PC-9 (cell line): ENCODE measurements around the gene COL10A1. TPM values are rescaled to one million over a fixed set of nuclear protein-coding genes. Genes with fewer than 3 reads are reported as not detected.

ENCODE experiments used
- BruUV-seq: library from RNA; stranded (reverse); fragments of 400-500 nt; replicated peaks from 2 replicates; lab custom pipeline; 2021; lab: Mats Ljungman, UMichigan
- CTCF ChIA-PET: fragments of 300-600 bp; sonication (Branson Sonifier 250); formaldehyde crosslinking; loops from one replicate; lab custom pipeline; 2022; ENCODE audit warnings: antibody characterized with exemption; lab: Charles Lee
- POLR2A ChIA-PET: fragments of 300-600 bp; sonication (Branson Sonifier 250); formaldehyde crosslinking; loops from one replicate; lab custom pipeline; 2022; ENCODE audit warnings: antibody characterized with exemption; ENCODE audit not compliant: unreplicated experiment; lab: Charles Lee
- DNase-seq, 2 experiments: peaks; one replicate each; pipeline versions ENCODE4 v3.0.0 to v3.0.0-alpha.2; 2015 to 2022; ENCODE audit warnings: mixed read lengths in 1 of 2
- H2AFZ ChIP-seq: fragments of 200-600 bp; sonication (generic); 2 replicates; pipeline ENCODE4 v1.8.1; 2017; ENCODE audit warnings: antibody characterized with exemption
- H3F3A ChIP-seq: fragments of 200-600 bp; sonication (generic); 2 replicates; pipeline ENCODE4 v1.8.1; 2017; ENCODE audit warnings: antibody characterized with exemption, mild to moderate bottlenecking, low read depth; ENCODE audit not compliant: insufficient read depth
- H3K27ac ChIP-seq: fragments of 200-600 bp; sonication (generic); 2 replicates; pipeline ENCODE4 v1.6.1; 2016; ENCODE audit warnings: mixed run types
- H3K27me3 ChIP-seq: fragments of 200-600 bp; sonication (generic); 2 replicates; pipeline ENCODE4 v1.6.1; 2016; ENCODE audit warnings: low read depth, mixed run types; ENCODE audit not compliant: insufficient read depth
- H3K36me3 ChIP-seq: fragments of 200-600 bp; sonication (generic); 2 replicates; pipeline ENCODE4 v1.6.1; 2016; ENCODE audit warnings: low read depth, mixed run types
- H3K4me1 ChIP-seq: fragments of 200-600 bp; sonication (generic); replicated peaks from 2 replicates; pipeline ENCODE4 v1.6.1; 2016; ENCODE audit warnings: mixed run types; ENCODE audit not compliant: insufficient read depth
- H3K4me2 ChIP-seq: fragments of 200-600 bp; sonication (generic); 2 replicates; pipeline ENCODE4 v1.6.1; 2017; ENCODE audit warnings: mixed run types
- H3K4me3 ChIP-seq: fragments of 200-600 bp; sonication (generic); 2 replicates; pipeline ENCODE4 v1.6.1; 2016; ENCODE audit warnings: mixed run types
- H3K79me2 ChIP-seq: fragments of 200-600 bp; sonication (generic); 2 replicates; pipeline ENCODE4 v1.6.1; 2017; ENCODE audit warnings: low read depth, mixed run types
- H3K9me2 ChIP-seq: fragments of 200-600 bp; sonication (generic); 2 replicates; pipeline ENCODE4 v1.8.1; 2017; ENCODE audit warnings: mild to moderate bottlenecking; ENCODE audit not compliant: insufficient read depth
- H3K9me3 ChIP-seq: fragments of 200-600 bp; sonication (generic); 2 replicates; pipeline ENCODE4 v1.8.1; 2016; ENCODE audit warnings: low read depth; ENCODE audit not compliant: insufficient read depth
- H4K20me1 ChIP-seq: fragments of 200-600 bp; sonication (generic); 2 replicates; pipeline ENCODE4 v1.8.1; 2017; ENCODE audit not compliant: insufficient read depth
- CTCF ChIP-seq: fragments of 200-600 bp; sonication (generic); conservative IDR thresholded peaks from 2 replicates; pipeline ENCODE4 v1.6.1; 2017; ENCODE audit warnings: mixed run types, antibody characterized with exemption, mild to moderate bottlenecking, moderate library complexity
- EZH2 ChIP-seq: fragments of 200-600 bp; sonication (generic); IDR thresholded peaks from 2 replicates; pipeline ENCODE4 v1.8.0; 2017; ENCODE audit warnings: antibody characterized with exemption, low read depth
- intact Hi-C: fragments of 100-400 bp; cut with micrococcal nuclease; formaldehyde crosslinking; loops from one replicate; pipeline ENCODE4 v1.10.0; 2022; ENCODE audit not compliant: unreplicated experiment
- total RNA-seq: library from RNA; stranded (reverse); gene quantifications from 2 replicates; pipeline ENCODE4 v1.2.3, GENCODE V29; 2021

The COL10A1 gene
- total RNA-seq, 1 experiment from 2014 or later = not detected

DNA sequence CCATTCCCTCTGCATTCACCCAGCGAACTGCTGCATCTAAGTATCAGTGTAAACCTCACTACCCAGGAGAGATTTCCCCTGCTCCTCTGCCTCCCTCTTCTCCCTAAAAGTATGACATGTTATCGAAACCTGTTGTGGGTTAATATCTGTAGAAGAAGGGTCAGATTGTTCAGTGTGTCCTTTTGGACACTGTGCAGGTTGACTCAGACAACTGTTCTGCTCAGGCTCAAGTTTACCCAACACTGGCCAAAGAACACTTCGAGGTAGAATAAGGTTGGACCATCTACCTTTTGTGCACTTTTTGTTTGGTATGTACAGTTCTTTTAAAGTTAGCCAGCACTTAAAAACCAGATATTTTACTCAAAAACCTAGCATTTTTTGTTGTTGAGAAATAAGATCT lies 20.7 kb downstream of the COL10A1 start:
- no peak for TF ChIP-seq EZH2
- no peak for TF ChIP-seq CTCF
- H3K4me3 ChIP-seq = no peak overlapping the region
- H3K79me2 ChIP-seq = peaks cover 22% of the 10 kb centered on the region
- H4K20me1 ChIP-seq = no peaks in the 10 kb centered on the region
- no peak overlapping the region for H2AFZ ChIP-seq
- no peak overlapping the region for H3K4me2 ChIP-seq
- peaks cover 15% of the 10 kb centered on the region for H3K4me1 ChIP-seq
- H3K9me2 ChIP-seq = no peaks in the 10 kb centered on the region
- no peaks in the 10 kb centered on the region for H3K9me3 ChIP-seq
- intact Hi-C loops = loop anchor here (10.0 kb wide), 1 partner anchor 210 kb away; no protein-coding TSS in a partner anchor
- no peak for DNase-seq
- no peak overlapping the region for H3K27ac ChIP-seq
- no peaks in the 10 kb centered on the region for H3K27me3 ChIP-seq
- ChIA-PET CTCF (no interaction called here), POLR2A (no interaction called here)
- peaks cover 13% of the 10 kb centered on the region; the same call in 1 of the 2 replicates for H3F3A ChIP-seq
- no TSS peak for BruUV-seq
- 0 out of 2 replicates have a peak, but pooled peaks cover 4% of the 10 kb centered on the region for H3K36me3 ChIP-seq

DNA sequence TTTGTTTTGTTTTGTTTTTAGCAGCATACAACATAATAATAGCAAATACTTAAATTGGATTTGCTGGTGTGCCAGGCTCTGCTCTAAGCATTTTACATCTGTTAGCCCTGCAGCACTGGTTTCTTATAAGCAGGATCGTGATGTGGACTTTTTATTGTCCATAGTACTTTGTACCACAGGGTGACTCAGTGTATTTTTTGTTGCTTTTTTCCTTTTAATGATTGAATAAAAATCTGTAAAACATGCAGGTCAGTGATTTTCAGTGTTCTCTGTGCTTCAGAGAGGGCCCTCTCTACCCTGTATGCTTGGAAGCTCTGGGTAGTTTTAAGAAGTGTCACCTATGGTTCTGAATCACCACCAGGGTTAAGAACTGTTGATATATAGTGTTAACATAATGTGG lies 21.3 kb downstream of the COL10A1 start:
- Histone ChIP-seq H3F3A (peaks cover 19% of the 10 kb centered on the region; the same call in 1 of the 2 replicates), H3K4me1 (peaks cover 21% of the 10 kb centered on the region), H3K4me3 (no peak overlapping the region), H3K9me3 (no peaks in the 10 kb centered on the region), H3K27ac (no peak overlapping the region), H3K36me3 (0 out of 2 replicates have a peak, but pooled peaks cover 4% of the 10 kb centered on the region), H4K20me1 (no peaks in the 10 kb centered on the region), H3K79me2 (peaks cover 22% of the 10 kb centered on the region), H3K9me2 (no peaks in the 10 kb centered on the region), H3K27me3 (no peaks in the 10 kb centered on the region), H3K4me2 (no peak overlapping the region), H2AFZ (no peak overlapping the region)
- intact Hi-C loops = loop anchor here (10.0 kb wide), 1 partner anchor 210 kb away; no protein-coding TSS in a partner anchor
- no TSS peak for BruUV-seq
- POLR2A ChIA-PET = no interaction called here
- CTCF ChIA-PET = no interaction called here
- no peak for DNase-seq
- TF ChIP-seq EZH2 (no peak), CTCF (no peak)

GRCh38 chr6:116102873-116103272 lies 23.1 kb downstream of the COL10A1 start:
- no TSS peak for BruUV-seq
- H3K27ac ChIP-seq = no peak overlapping the region
- H3K79me2 ChIP-seq = peaks cover 22% of the 10 kb centered on the region
- H3F3A ChIP-seq = peaks cover 19% of the 10 kb centered on the region; the same call in 1 of the 2 replicates
- CTCF ChIA-PET = no interaction called here
- no peak overlapping the region for H2AFZ ChIP-seq
- H3K9me3 ChIP-seq = no peaks in the 10 kb centered on the region
- no peaks in the 10 kb centered on the region for H4K20me1 ChIP-seq
- H3K27me3 ChIP-seq = no peaks in the 10 kb centered on the region
- 0 out of 2 replicates have a peak, but pooled peaks cover 4% of the 10 kb centered on the region for H3K36me3 ChIP-seq
- no peaks in the 10 kb centered on the region for H3K9me2 ChIP-seq
- peaks cover 22% of the 10 kb centered on the region for H3K4me1 ChIP-seq
- no peak overlapping the region for H3K4me3 ChIP-seq
- no peak for DNase-seq
- H3K4me2 ChIP-seq = peak overlapping the region; percentile 82
- intact Hi-C loops = loop anchor here (10.0 kb wide), 1 partner anchor 208 kb away; no protein-coding TSS in a partner anchor
- TF ChIP-seq CTCF = no peak
- TF ChIP-seq EZH2 = no peak
- POLR2A ChIA-PET = no interaction called here
